ENCODE results near the gene NBAS.

Gene NBAS

DNA sequence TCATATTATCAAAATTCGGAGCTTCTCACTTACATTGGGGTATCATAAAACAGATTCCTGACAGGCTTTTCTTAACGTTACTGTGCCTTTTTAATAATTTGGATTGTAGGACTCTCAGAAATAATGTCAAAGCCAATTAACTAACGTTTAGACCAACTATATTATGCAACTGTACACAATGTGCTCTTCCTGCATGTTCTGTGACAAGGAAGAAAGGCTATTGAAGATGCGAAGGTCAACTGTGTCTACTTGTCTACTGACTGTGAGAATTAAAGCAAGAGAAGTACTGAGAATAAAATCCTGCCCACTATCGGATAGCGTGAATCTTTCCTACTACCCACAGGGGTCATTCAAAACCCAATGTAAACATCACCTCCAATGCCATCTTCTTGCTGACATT lies 393.0 kb downstream of the NBAS start:
- TF ChIP-seq, protein P1, sequence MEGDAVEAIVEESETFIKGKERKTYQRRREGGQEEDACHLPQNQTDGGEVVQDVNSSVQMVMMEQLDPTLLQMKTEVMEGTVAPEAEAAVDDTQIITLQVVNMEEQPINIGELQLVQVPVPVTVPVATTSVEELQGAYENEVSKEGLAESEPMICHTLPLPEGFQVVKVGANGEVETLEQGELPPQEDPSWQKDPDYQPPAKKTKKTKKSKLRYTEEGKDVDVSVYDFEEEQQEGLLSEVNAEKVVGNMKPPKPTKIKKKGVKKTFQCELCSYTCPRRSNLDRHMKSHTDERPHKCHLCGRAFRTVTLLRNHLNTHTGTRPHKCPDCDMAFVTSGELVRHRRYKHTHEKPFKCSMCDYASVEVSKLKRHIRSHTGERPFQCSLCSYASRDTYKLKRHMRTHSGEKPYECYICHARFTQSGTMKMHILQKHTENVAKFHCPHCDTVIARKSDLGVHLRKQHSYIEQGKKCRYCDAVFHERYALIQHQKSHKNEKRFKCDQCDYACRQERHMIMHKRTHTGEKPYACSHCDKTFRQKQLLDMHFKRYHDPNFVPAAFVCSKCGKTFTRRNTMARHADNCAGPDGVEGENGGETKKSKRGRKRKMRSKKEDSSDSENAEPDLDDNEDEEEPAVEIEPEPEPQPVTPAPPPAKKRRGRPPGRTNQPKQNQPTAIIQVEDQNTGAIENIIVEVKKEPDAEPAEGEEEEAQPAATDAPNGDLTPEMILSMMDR (IDR thresholded peaks at IDR 0.05; ENCODE audit: borderline replicate concordance, insufficient read depth, low read depth, low read length), result no peak
- no peak overlapping the region for H3K4me3 ChIP-seq (ENCODE audit: low read depth, low read length)

DNA sequence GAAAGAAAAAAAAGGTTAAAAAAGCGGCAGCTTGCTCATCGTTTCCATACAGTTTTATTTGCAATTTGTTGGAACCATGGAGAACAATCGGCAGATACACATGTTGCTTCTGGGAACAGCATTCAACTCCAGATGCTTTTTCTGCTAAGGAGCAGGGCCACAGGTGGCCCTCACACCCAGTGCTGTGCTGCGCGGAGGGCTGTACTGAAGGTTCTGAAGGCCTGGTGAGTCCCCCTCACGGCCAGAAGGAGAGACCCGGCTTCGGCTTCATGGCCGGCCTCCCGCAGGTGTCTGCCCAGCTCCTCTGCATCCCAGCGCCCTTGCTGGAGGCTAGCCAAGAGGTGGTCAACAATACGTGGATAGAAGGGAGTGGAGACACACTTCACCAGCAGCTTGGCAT lies 394.3 kb downstream of the NBAS start:
- TF ChIP-seq, protein P1 (IDR thresholded peaks at IDR 0.05; ENCODE audit: borderline replicate concordance, insufficient read depth, low read depth, low read length), result no peak

DNA sequence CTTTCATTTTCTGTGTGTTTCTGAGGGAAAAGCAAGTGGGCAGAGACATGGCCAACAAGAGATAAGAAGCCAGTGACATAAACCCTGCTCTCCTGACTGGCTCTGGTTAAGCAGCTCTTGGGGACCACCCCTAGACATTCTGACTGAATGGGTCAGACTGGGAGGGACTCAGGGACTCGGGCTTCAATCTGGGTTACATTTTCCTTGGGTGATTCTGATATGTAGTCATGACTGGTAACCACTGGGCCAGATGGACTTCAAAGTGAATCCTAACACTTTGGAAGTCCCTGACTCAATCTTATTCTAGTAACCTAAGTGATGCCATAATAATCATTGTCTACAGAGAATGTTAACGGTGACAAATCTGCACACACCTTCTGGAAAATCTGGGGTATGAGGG lies 397.8 kb downstream of the NBAS start:
- TF ChIP-seq, protein P1 (IDR thresholded peaks at IDR 0.05; ENCODE audit: borderline replicate concordance, insufficient read depth, low read depth, low read length), result no peak
- no peak overlapping the region for H3K4me3 ChIP-seq (ENCODE audit: low read depth, low read length)

More for the DNA sequence above, 394.3 kb downstream of the NBAS start:
- no peak overlapping the region for H3K4me3 ChIP-seq (ENCODE audit: low read depth, low read length)

DNA sequence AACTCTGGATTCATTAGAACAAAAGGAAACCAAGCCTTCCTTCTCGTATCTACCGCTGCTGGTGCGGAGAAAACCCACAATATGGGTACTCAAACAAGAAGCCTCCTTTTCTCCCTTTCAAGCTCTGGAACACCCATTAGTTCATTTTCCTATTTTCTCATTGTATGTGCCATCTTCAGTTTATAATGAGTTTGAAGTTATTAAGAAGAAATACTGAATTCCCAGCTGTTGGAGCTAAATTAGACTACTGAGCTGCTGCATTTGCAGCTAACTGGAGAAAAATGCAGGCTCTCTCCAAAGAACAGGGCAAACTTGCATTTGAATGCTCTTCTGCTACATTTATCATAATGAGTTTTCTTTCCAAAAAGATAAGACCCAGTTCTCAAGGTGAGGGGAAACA lies 398.5 kb downstream of the NBAS start:
- no peak overlapping the region for H3K4me3 ChIP-seq (ENCODE audit: low read depth, low read length)
- TF ChIP-seq, protein P1 (IDR thresholded peaks at IDR 0.05; ENCODE audit: borderline replicate concordance, insufficient read depth, low read depth, low read length), result no peak

DNA sequence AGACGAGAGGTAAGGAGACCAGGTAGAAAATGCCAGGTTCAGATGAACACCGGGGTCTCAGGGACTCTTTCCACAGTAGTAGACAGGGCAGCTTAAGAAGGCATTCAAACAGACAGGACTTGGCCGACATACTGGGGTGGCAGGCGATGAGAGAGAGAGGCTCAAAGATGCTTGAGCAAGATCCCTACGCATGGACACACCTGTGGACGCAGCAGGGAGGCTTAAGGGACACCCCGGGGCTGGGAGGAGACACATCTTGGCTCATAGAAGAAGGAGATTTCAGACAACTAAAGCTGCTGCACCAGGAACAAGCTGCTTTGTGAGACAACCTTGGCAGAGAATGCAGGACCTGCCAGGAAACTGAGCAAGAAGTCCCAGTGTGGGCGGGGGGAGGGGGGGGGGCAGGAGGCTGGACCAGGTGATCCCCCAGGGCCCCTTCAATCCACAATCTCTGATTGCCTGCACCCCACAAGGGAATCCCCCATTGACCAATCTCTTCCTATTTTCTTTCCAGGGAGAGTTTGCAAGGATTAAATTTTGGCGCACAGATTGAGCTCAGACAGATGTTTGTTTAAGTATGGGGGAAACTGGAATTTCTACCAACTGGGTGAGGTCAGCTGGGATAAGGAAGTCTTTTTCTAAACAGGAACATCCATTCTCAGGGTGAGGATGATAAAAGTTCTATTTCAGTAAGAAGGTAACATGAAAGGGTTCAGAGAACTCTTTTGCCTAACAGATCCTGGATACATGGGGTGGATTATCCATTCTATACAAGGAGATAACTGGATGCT lies 400.7 kb downstream of the NBAS start:
- TF ChIP-seq, protein P1 (IDR thresholded peaks at IDR 0.05; ENCODE audit: borderline replicate concordance, insufficient read depth, low read depth, low read length), result no peak
- no peak overlapping the region for H3K4me3 ChIP-seq (ENCODE audit: low read depth, low read length)

DNA sequence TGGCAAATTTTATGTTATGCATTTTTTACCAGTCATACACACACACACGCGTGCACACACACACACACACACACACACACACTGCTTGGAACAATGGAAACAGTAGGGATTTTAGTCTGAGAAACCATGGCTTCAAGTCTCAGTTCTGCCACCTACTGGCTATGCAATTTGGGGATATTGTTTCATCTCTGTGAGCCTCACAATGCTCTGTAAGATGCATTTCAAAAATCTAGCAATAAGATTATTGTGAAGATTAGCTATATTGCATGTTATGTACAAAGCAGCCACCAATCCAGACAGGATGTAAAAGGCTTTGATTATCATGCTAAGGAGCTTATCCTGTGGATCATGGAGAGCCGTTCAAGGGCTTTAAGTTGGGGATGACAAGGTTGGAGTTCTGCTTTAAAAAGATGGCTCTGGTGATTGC lies 401.4 kb downstream of the NBAS start:
- TF ChIP-seq, protein P1 (IDR thresholded peaks at IDR 0.05; ENCODE audit: borderline replicate concordance, insufficient read depth, low read depth, low read length), result peak; percentile 62; the same call in 1 of the 2 replicates

DNA sequence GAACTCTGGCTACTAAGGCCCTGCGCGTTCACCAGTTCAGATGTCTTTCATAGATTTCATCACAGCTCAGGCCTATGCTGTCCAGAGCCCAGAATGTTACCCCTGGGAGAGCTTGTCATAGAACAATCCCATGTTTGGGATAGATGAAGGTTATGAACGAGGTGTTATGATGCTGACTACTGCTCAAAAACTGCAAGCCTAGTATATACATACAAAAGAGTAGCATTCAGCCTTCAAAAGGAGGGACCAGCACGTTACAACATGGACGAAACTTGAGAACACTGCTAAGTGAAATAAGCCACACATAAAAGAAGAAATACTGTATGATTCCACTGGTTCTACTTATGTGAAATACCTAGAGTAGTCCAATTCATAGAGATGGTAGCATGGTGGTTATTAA lies 401.9 kb downstream of the NBAS start:
- H3K4me3 ChIP-seq (ENCODE audit: low read depth, low read length), result no peak overlapping the region
- TF ChIP-seq, protein P1 (IDR thresholded peaks at IDR 0.05; ENCODE audit: borderline replicate concordance, insufficient read depth, low read depth, low read length), result no peak

More for the DNA sequence above, 401.4 kb downstream of the NBAS start:
- no peak overlapping the region for H3K4me3 ChIP-seq (ENCODE audit: low read depth, low read length)

All from GM12875 (cell line).